GM21528 (cell line): ENCODE results near the gene ZKSCAN8.

Source experiments
- ATAC-seq: cut with Tn5 transposase; IDR thresholded peaks from one replicate; pipeline ENCODE4 v1.9.1; 2021; ENCODE audit warnings: mild to moderate bottlenecking, moderate library complexity; ENCODE audit not compliant: unreplicated experiment, low FRiP score

ZKSCAN8 gene

GRCh38 chr6:28137505-28137981, 4.1 kb upstream of the ZKSCAN8 start:
- ATAC-seq, result no peak

- no peak for ATAC-seq
Observed at GRCh38 chr6:28139860-28140543, 1.7 kb upstream of the ZKSCAN8 start.

- ATAC-seq, result no peak
Observed at GRCh38 chr6:28140616-28141015, 1.1 kb upstream of the ZKSCAN8 start.

- no peak for ATAC-seq
Observed at GRCh38 chr6:28142446-28142845, 763 bp downstream of the ZKSCAN8 start.

GRCh38 chr6:28145231-28145630, 3.5 kb downstream of the ZKSCAN8 start:
- ATAC-seq, result no peak

- ATAC-seq, result no peak
Observed at GRCh38 chr6:28152531-28152930, 10.8 kb downstream of the ZKSCAN8 start.

GRCh38 chr6:28153546-28153945, 11.9 kb downstream of the ZKSCAN8 start:
- no peak for ATAC-seq

GRCh38 chr6:28154357-28154756, 12.7 kb downstream of the ZKSCAN8 start:
- ATAC-seq, result no peak

GRCh38 chr6:28158318-28158717, 16.6 kb downstream of the ZKSCAN8 start:
- ATAC-seq, result no peak

- ATAC-seq, result no peak
Observed at GRCh38 chr6:28159029-28159607, 17.4 kb downstream of the ZKSCAN8 start.

GRCh38 chr6:28160233-28160632, 18.6 kb downstream of the ZKSCAN8 start:
- no peak for ATAC-seq

GRCh38 chr6:28161410-28162079, 19.9 kb downstream of the ZKSCAN8 start:
- no peak for ATAC-seq

GRCh38 chr6:28165563-28165962, 23.9 kb downstream of the ZKSCAN8 start:
- ATAC-seq, result no peak

GRCh38 chr6:28167068-28167467, 25.4 kb downstream of the ZKSCAN8 start:
- no peak for ATAC-seq

- no peak for ATAC-seq
Observed at GRCh38 chr6:28167926-28168325, 26.2 kb downstream of the ZKSCAN8 start.

- no peak for ATAC-seq
Observed at GRCh38 chr6:28171271-28171670, 29.6 kb downstream of the ZKSCAN8 start.

- ATAC-seq, result no peak
Observed at GRCh38 chr6:28172006-28172405, 30.3 kb downstream of the ZKSCAN8 start.

GRCh38 chr6:28176373-28176772, 34.7 kb downstream of the ZKSCAN8 start:
- ATAC-seq, result no peak

GRCh38 chr6:28182255-28182654, 40.6 kb downstream of the ZKSCAN8 start:
- ATAC-seq, result no peak

- ATAC-seq, result no peak
Observed at GRCh38 chr6:28188111-28188979, 46.7 kb downstream of the ZKSCAN8 start.

GRCh38 chr6:28200020-28200419, 58.3 kb downstream of the ZKSCAN8 start:
- no peak for ATAC-seq
